MM.1S (cell line): ENCODE measurements around the gene TCHP.

Experiments used
- DNase-seq: peaks from one replicate; pipeline ENCODE4 v3.0.0-alpha.2; 2015
- H2AFZ ChIP-seq: fragments of 300-600 bp; sonication (generic); 2 replicates; pipeline ENCODE4 v1.6.0; 2016; ENCODE audit warnings: antibody characterized with exemption, low read length
- H3F3A ChIP-seq: fragments of 300-600 bp; sonication (generic); 2 replicates; pipeline ENCODE4 v1.6.1; 2016; ENCODE audit warnings: mild to moderate bottlenecking, antibody characterized with exemption, low read length, moderate library complexity, mixed read lengths; ENCODE audit not compliant: insufficient read depth
- H3K27ac ChIP-seq: fragments of 300-600 bp; sonication (generic); 2 replicates; pipeline ENCODE4 v1.5.1; 2016; ENCODE audit warnings: mild to moderate bottlenecking, low read length
- H3K27me3 ChIP-seq: fragments of 300-600 bp; sonication (generic); replicated peaks from 2 replicates; pipeline ENCODE4 v1.6.0; 2016; ENCODE audit warnings: low read length; ENCODE audit not compliant: insufficient read depth
- H3K36me3 ChIP-seq: fragments of 300-600 bp; sonication (generic); replicated peaks from 2 replicates; pipeline ENCODE4 v1.6.1; 2016; ENCODE audit warnings: mild to moderate bottlenecking, low read length, mixed read lengths; ENCODE audit not compliant: insufficient read depth
- H3K4me1 ChIP-seq: fragments of 300-600 bp; sonication (generic); 2 replicates; pipeline ENCODE4 v1.6.1; 2016; ENCODE audit warnings: low read length, mixed read lengths
- H3K4me2 ChIP-seq: fragments of 300-600 bp; sonication (generic); 2 replicates; pipeline ENCODE4 v1.6.0; 2016; ENCODE audit warnings: low read depth, low read length
- H3K4me3 ChIP-seq: fragments of 300-600 bp; sonication (generic); 2 replicates; pipeline ENCODE4 v1.5.1; 2016; ENCODE audit warnings: low read length, mixed read lengths
- H3K79me2 ChIP-seq: fragments of 300-600 bp; sonication (generic); 2 replicates; pipeline ENCODE4 v1.6.1; 2016; ENCODE audit warnings: mixed run types, low read length, mixed read lengths
- H3K9ac ChIP-seq: fragments of 300-600 bp; sonication (generic); 2 replicates; pipeline ENCODE4 v1.6.1; 2016; ENCODE audit warnings: low read length, mixed read lengths
- H3K9me2 ChIP-seq: fragments of 300-600 bp; sonication (generic); replicated peaks from 2 replicates; pipeline ENCODE4 v1.6.1; 2016; ENCODE audit warnings: mild to moderate bottlenecking, low read length, mixed read lengths; ENCODE audit not compliant: insufficient read depth
- H3K9me3 ChIP-seq: fragments of 300-600 bp; sonication (generic); replicated peaks from 2 replicates; pipeline ENCODE4 v1.6.1; 2016; ENCODE audit warnings: mild to moderate bottlenecking, low read length, mixed read lengths; ENCODE audit not compliant: insufficient read depth
- H4K20me1 ChIP-seq: fragments of 300-600 bp; sonication (generic); 2 replicates; pipeline ENCODE4 v1.6.1; 2016; ENCODE audit warnings: mild to moderate bottlenecking, low read length, moderate library complexity, mixed read lengths; ENCODE audit not compliant: insufficient read depth
- CTCF ChIP-seq: fragments of 300-600 bp; sonication (generic); IDR thresholded peaks from 2 replicates; pipeline ENCODE4 v1.5.1; 2016; ENCODE audit warnings: antibody characterized with exemption, low read length, mixed read lengths
- EZH2 ChIP-seq: fragments of 300-600 bp; sonication (generic); optimal IDR thresholded peaks from 2 replicates; pipeline ENCODE3; 2017; ENCODE audit warnings: low read depth, mild to moderate bottlenecking, antibody characterized with exemption, low read length, mixed read lengths
- EZH2phosphoT487 ChIP-seq: fragments of 300-600 bp; sonication (generic); IDR thresholded peaks from 2 replicates; pipeline ENCODE4 v1.6.1; 2018; ENCODE audit warnings: antibody characterized with exemption, low read length

Gene TCHP

GRCh38 chr12:109914461-109914860 is 14.4 kb downstream of the TCHP start:
- DNase-seq, result no peak
- no peak overlapping the region for H3K9ac ChIP-seq
- no peak overlapping the region for H2AFZ ChIP-seq
- no peaks in the 10 kb centered on the region for H3K36me3 ChIP-seq
- H3K27me3 ChIP-seq, result no peaks in the 10 kb centered on the region
- no peaks in the 10 kb centered on the region for H3K9me2 ChIP-seq
- H3K27ac ChIP-seq, result no peak overlapping the region
- no peaks in the 10 kb centered on the region for H3F3A ChIP-seq
- H3K4me1 ChIP-seq, result no peaks in the 10 kb centered on the region
- H4K20me1 ChIP-seq, result no peaks in the 10 kb centered on the region
- no peaks in the 10 kb centered on the region for H3K9me3 ChIP-seq
- H3K4me2 ChIP-seq, result no peak overlapping the region
- H3K4me3 ChIP-seq, result no peak overlapping the region
- TF ChIP-seq EZH2 (no peak), CTCF (no peak), EZH2phosphoT487 (no peak)
- no peaks in the 10 kb centered on the region for H3K79me2 ChIP-seq

GRCh38 chr12:109915171-109916040 is 15.3 kb downstream of the TCHP start:
- no peak for TF ChIP-seq CTCF
- TF ChIP-seq EZH2, result no peak
- TF ChIP-seq EZH2phosphoT487, result no peak
- H3K4me2 ChIP-seq, result no peak overlapping the region
- no peaks in the 10 kb centered on the region for H3K4me1 ChIP-seq
- H3K4me3 ChIP-seq, result no peak overlapping the region
- H3K36me3 ChIP-seq, result no peaks in the 10 kb centered on the region
- H4K20me1 ChIP-seq, result no peaks in the 10 kb centered on the region
- no peak overlapping the region for H3K27ac ChIP-seq
- H3K9ac ChIP-seq, result no peak overlapping the region
- no peaks in the 10 kb centered on the region for H3K9me3 ChIP-seq
- H3K27me3 ChIP-seq, result no peaks in the 10 kb centered on the region
- no peak for DNase-seq
- H3F3A ChIP-seq, result no peaks in the 10 kb centered on the region
- no peak overlapping the region for H2AFZ ChIP-seq
- H3K79me2 ChIP-seq, result no peaks in the 10 kb centered on the region
- no peaks in the 10 kb centered on the region for H3K9me2 ChIP-seq

GRCh38 chr12:109916045-109916444 is 16.0 kb downstream of the TCHP start:
- Histone ChIP-seq H3K9ac (no peak overlapping the region), H3K4me2 (no peak overlapping the region), H3F3A (no peaks in the 10 kb centered on the region), H3K9me3 (no peaks in the 10 kb centered on the region), H3K36me3 (no peaks in the 10 kb centered on the region), H2AFZ (no peak overlapping the region), H3K27ac (no peak overlapping the region), H3K9me2 (no peaks in the 10 kb centered on the region), H4K20me1 (no peaks in the 10 kb centered on the region), H3K4me1 (no peaks in the 10 kb centered on the region), H3K27me3 (no peaks in the 10 kb centered on the region), H3K79me2 (no peaks in the 10 kb centered on the region), H3K4me3 (no peak overlapping the region)
- TF ChIP-seq EZH2phosphoT487 (no peak), EZH2 (no peak), CTCF (no peak)
- no peak for DNase-seq
